Fibroblast of villous mesenchyme (primary cell): Measurements from ENCODE around the gene ADCY10. TPM values are rescaled to one million over a fixed set of nuclear protein-coding genes. Genes with fewer than 3 reads are reported as not detected.

ENCODE experiments used
- DNase-seq: peaks from one replicate; pipeline ENCODE4 v3.0.0-alpha.2; 2010; ENCODE audit warnings: low read depth
- H3K4me3 ChIP-seq: 2 replicates; pipeline ENCODE4 v1.5.1; 2011; ENCODE audit warnings: low read depth, mild to moderate bottlenecking, low read length
- CTCF ChIP-seq: IDR thresholded peaks from 2 replicates; pipeline ENCODE4 v1.5.1; 2012; ENCODE audit warnings: low read depth, mild to moderate bottlenecking, low read length; ENCODE audit not compliant: insufficient read depth
- total RNA-seq: library from RNA; depleted of rRNA; stranded (reverse); fragments of >200 nt; gene quantifications from 2 replicates; pipeline ENCODE4 v1.2.3, GENCODE V29; 2012

ADCY10 gene
- total RNA-seq, 1 donor = under 0.01 TPM

- TF ChIP-seq CTCF = no peak
- no peak overlapping the region for H3K4me3 ChIP-seq
- DNase-seq = no peak
Observed at GRCh38 chr1:167761400-167761799, 152.5 kb downstream of the ADCY10 start.

Other genes with a start within 250 kb of the ADCY10 start
- gene MPZL1, start 192.2 kb downstream of the ADCY10 start, total RNA-seq = 163 and 358 TPM in 2 replicates
- gene DCAF6, start 22.5 kb upstream of the ADCY10 start, total RNA-seq = 58.0 and 73.4 TPM in 2 replicates
- gene MPC2, start 22.9 kb upstream of the ADCY10 start, total RNA-seq = 30.3 and 33.7 TPM in 2 replicates
- gene GPR161, start 222.8 kb upstream of the ADCY10 start, total RNA-seq = 11.3 and 13.0 TPM in 2 replicates